Psoas muscle (tissue), 8 donors: ENCODE data around the gene VIPR2. TPM values are rescaled to one million over a fixed set of nuclear protein-coding genes. Genes with fewer than 3 reads are reported as not detected.
"Not testable (repeated sequence)": the region's sequence is repeated elsewhere in the genome, so short reads cannot be mapped to it uniquely, and the experiment has no call there.

Experiments
- ATAC-seq, 4 donors: fragments of 200-7000 bp; cut with Tn5 transposase; one replicate each; pipeline ENCODE4 v1.9.1; 2020; ENCODE audit warnings: moderate library complexity in 3 of 4, mild to moderate bottlenecking in 2 of 4
- DNase-seq, 2 donors: peaks; one replicate each; pipeline ENCODE4 v3.0.0-alpha.2; 2020
- H3K27ac ChIP-seq: fragments of 200-600 bp; one replicate; pipeline ENCODE4 v1.8.0; 2022
- H3K27me3 ChIP-seq, 3 donors: fragments of 200-600 bp in 1 of 3; one replicate each; pipeline versions ENCODE4 v1.6.1 to v1.8.0; 2013 to 2022; ENCODE audit warnings: low read length in 2 of 3, mild to moderate bottlenecking in 2 of 3, moderate library complexity in 1 of 3; ENCODE audit not compliant: insufficient read depth in 3 of 3
- H3K36me3 ChIP-seq, 2 donors: fragments of 200-600 bp in 1 of 2; one replicate each; pipeline versions ENCODE4 v1.6.1 to v1.8.0; 2013 to 2022; ENCODE audit warnings: low read depth in 1 of 2, mild to moderate bottlenecking in 1 of 2, moderate library complexity in 1 of 2; ENCODE audit not compliant: insufficient read depth in 1 of 2
- H3K4me1 ChIP-seq: fragments of 200-600 bp; one replicate; pipeline ENCODE4 v1.8.0; 2022
- H3K4me3 ChIP-seq: fragments of 200-600 bp; one replicate; pipeline ENCODE4 v1.8.0; 2022; ENCODE audit warnings: mild to moderate bottlenecking
- H3K9me3 ChIP-seq: fragments of 200-600 bp; one replicate; pipeline ENCODE4 v1.8.0; 2022
- CTCF ChIP-seq: fragments of 200-600 bp; IDR thresholded peaks from one replicate; pipeline ENCODE4 v1.8.0; 2022; ENCODE audit warnings: antibody characterized with exemption
- WGBS, 3 donors: extraction: QIAGEN DNeasy Blood & Tissue Kit; methylation state at CpG; one replicate each; pipeline versions ENCODE4 v1.1.6 to v1.1.7; 2013; 5-methylcytosine and 5-hydroxymethylcytosine counted together
- intact Hi-C, 2 donors: fragments of 100-400 bp; cut with DNase I; formaldehyde crosslinking; loops; one replicate each; pipeline versions ENCODE4 v1.11.0 to v1.14.2; 2022
- polyA plus RNA-seq, 3 donors: library from polyadenylated mRNA; stranded (reverse); fragments of 200-250 nt; gene quantifications; one replicate each; pipeline ENCODE4 v1.2.3, GENCODE V29; 2013
- total RNA-seq, 4 donors: library from RNA; stranded (reverse); fragmentation: NEBNext Ultra II Directional in 2 of 4; extraction: Animal tissue kit (Norgen Biotek cat#: 25700) in 2 of 4; gene quantifications; one replicate each; pipeline versions ENCODE4 v1.2.1 to v1.2.4, GENCODE V29; 2021 to 2023
- donor health status: healthy with polysubstance abuse.
- donor health status: DM: no; HTN: no; CAD: no; lungs with moderate emphysema.
- donor health status: Bipolar disorder and iron deficiency.
- donor health status: healthy.
- donor health status: DM: yes; HTN: yes; CAD: no.
- donor health status: DM: no; HTN: no; CAD: no.
- donor health status: DM: no; HTN: no; CAD: no.
- donor health status: DM: yes; HTN: yes; CAD: no.

VIPR2 gene
- total and polyA plus RNA-seq, 7 donors: 0.60 to 3.6 (median 2.4) TPM

DNA sequence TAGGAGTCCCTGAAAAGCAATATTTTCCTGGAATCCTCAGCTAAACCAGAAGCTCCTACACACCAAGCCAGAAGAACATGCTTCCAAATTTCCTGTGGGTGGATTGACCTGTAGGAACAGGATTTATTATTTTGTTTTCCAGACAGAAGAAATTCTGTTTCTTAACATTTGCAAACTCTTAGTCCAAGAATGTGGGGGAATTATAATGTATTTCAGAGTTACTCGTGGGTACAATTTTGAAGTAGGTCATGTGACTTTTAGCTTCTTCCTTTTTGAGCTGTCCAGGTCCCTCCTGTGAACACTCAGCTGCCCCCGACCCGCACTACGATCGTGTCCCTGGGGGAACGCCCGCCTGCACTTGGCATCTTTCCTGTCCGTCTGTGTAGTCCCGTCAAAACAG lies 27.7 kb upstream of the VIPR2 start:
- Histone ChIP-seq H3K27me3 (no peaks in the 10 kb centered on the region), H3K36me3 (no peaks in the 10 kb centered on the region), H3K4me1 (no peaks in the 10 kb centered on the region), H3K27ac (no peak overlapping the region), H3K4me3 (no peak overlapping the region), H3K9me3 (peaks cover 5% of the 10 kb centered on the region)
- WGBS, 3 donors: 68 to 70% (median 69%) methylated on average over 9 of the region's 9 CpGs
- intact Hi-C loops: no loop called here
- DNase-seq: no peak
- ATAC-seq: no peak
- TF ChIP-seq CTCF: no peak

GRCh38 chr7:159169391-159169790 lies 24.7 kb upstream of the VIPR2 start:
- no peak for TF ChIP-seq CTCF
- H3K27me3 ChIP-seq: peaks cover 0 to 5% (median 0%) of the 10 kb centered on the region in 3 donors
- ATAC-seq: no peak
- no peak overlapping the region for H3K27ac ChIP-seq
- no peak overlapping the region for H3K4me3 ChIP-seq
- WGBS, 3 donors: 85 to 94% (median 91%) methylated on average over 17 of the region's 17 CpGs
- intact Hi-C loops: no loop called here
- H3K9me3 ChIP-seq: peaks cover 9% of the 10 kb centered on the region
- no peaks in the 10 kb centered on the region for H3K36me3 ChIP-seq
- no peak for DNase-seq
- H3K4me1 ChIP-seq: no peaks in the 10 kb centered on the region

GRCh38 chr7:159167139-159167538 lies 22.5 kb upstream of the VIPR2 start:
- ATAC-seq (peak in 1 of 4 donors; percentile 45), DNase-seq (no peak)
- intact Hi-C loops: no loop called here
- Histone ChIP-seq H3K27ac (no peak overlapping the region), H3K4me1 (no peaks in the 10 kb centered on the region), H3K9me3 (peaks cover 4% of the 10 kb centered on the region), H3K4me3 (no peak overlapping the region), H3K27me3 (peaks cover 0 to 5% (median 0%) of the 10 kb centered on the region in 3 donors), H3K36me3 (no peaks in the 10 kb centered on the region)
- TF ChIP-seq CTCF: no peak
- WGBS, 3 donors: 46 to 62% (median 46%) methylated on average over 15 of the region's 15 CpGs

GRCh38 chr7:159166530-159166929 lies 21.9 kb upstream of the VIPR2 start:
- WGBS, 3 donors: 61 to 65% (median 65%) methylated on average over 3 of the region's 3 CpGs
- Histone ChIP-seq H3K27me3 (peaks cover 0 to 5% (median 0%) of the 10 kb centered on the region in 3 donors), H3K4me1 (no peaks in the 10 kb centered on the region), H3K36me3 (no peaks in the 10 kb centered on the region), H3K4me3 (no peak overlapping the region), H3K9me3 (peaks cover 4% of the 10 kb centered on the region), H3K27ac (no peak overlapping the region)
- DNase-seq (no peak), ATAC-seq (no peak)
- intact Hi-C loops: no loop called here
- TF ChIP-seq CTCF: no peak

DNA sequence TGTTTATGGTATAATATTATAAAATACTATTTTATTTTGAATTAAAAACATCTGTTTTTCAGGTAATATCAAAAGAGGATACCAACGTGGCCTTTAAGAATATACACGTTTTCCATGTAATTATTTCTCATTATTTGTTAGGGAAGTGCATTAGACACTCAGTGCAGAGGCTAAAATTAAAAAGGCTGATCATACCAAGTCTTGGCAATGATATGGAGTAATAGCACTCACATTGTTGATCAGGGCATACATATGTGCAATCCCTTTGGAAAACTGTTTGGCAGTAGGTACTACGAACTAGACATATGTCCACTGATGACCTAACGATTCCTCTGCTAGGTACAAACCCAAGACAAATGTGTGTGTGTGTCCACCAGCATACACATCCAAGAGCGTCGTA lies 20.7 kb upstream of the VIPR2 start:
- no peaks in the 10 kb centered on the region for H3K4me1 ChIP-seq
- TF ChIP-seq CTCF: no peak
- no peak overlapping the region for H3K4me3 ChIP-seq
- no peak for DNase-seq
- peaks cover 4% of the 10 kb centered on the region for H3K9me3 ChIP-seq
- peaks cover 0 to 5% (median 0%) of the 10 kb centered on the region in 3 donors for H3K27me3 ChIP-seq
- no peak for ATAC-seq
- H3K36me3 ChIP-seq: no peaks in the 10 kb centered on the region
- H3K27ac ChIP-seq: no peak overlapping the region
- whole genome bisulfite sequencing, 3 donors: 90 to 91% (median 91%) methylated on average over 6 of the region's 6 CpGs
- intact Hi-C loops: no loop called here

- 80 to 93% (median 83%) methylated on average over 6 to 8 of the region's 11 CpGs for WGBS, 3 donors
These were observed 19.1 kb upstream of the VIPR2 start for GRCh38 chr7:159163703-159164301.

DNA sequence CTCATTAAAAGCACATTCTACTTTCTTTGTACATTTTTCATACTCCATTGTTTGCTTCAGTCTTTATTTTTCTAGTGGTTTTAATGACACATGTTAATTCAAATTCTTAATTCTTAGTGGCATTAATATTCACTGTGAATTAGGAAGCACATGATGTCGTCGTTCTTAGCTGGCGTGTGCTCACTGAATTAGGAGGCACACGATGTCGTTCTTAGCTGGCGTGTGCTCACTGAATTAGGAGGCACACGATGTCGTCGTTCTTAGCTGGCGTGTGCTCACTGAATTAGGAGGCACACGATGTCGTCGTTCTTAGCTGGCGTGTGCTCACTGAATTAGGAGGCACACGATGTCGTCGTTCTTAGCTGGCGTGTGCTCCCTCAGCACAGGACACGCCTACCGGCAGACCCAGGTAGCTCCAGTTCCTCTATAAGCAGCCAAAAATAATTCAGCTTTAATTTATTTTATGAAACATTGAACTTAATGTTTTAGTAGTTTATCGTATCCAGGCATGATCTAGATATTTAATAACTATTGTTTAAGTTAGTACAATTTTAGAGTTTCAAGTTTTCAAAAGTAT lies 17.5 kb upstream of the VIPR2 start:
- 55 to 65% (median 63%) methylated on average over 16 to 21 of the region's 21 CpGs for WGBS, 3 donors

More at GRCh38 chr7:159163703-159164301, 19.1 kb upstream of the VIPR2 start:
- H3K9me3 ChIP-seq, DNase-seq, ATAC-seq, H3K27me3 ChIP-seq, H3K4me1 ChIP-seq, H3K27ac ChIP-seq, intact Hi-C loops, H3K4me3 ChIP-seq, H3K36me3 ChIP-seq: not testable (repeated sequence)

More for the DNA sequence above, 17.5 kb upstream of the VIPR2 start:
- H3K9me3 ChIP-seq, H3K4me3 ChIP-seq, H3K27me3 ChIP-seq, DNase-seq, ATAC-seq, H3K4me1 ChIP-seq, H3K27ac ChIP-seq, intact Hi-C loops, H3K36me3 ChIP-seq: not testable (repeated sequence)
